OCI-LY3 (cell line): Measurements from ENCODE around the gene AGPAT4.

Experiments used
- EZH2phosphoT487 ChIP-seq: fragments of 200-600 bp; shearing (Covaris generic); IDR thresholded peaks from 2 replicates; pipeline ENCODE4 v1.6.1; 2018; ENCODE audit warnings: antibody characterized with exemption, mixed run types, low read depth
- TF ChIP-seq, protein P1 (sequence below): fragments of 200-600, 300-600 bp; sonication (generic); IDR thresholded peaks from 2 replicates; pipeline ENCODE4 v1.5.1; 2014; ENCODE audit warnings: antibody characterized with exemption, low read length, low read depth

DNA sequence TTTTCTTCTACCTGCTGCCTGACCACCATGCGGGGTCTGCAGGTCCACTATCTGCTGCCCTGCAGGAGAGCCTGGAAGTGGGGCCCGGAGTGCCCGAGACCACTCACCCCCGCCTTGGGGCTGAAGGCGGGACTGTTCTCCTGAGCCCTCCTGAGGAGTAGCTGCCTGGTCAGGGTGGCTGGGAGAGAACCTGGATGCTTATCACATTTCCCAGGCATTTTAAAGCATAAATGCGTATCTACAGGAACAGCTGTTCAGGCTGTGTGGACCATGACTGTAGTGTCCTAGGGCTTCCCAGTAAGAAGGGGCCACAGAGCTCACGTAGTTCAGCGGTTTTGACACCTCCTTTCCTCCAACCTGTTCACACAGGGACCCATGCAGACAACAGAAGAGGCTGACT is 123.3 kb downstream of the AGPAT4 start:
- TF ChIP-seq EZH2phosphoT487 = no peak
- TF ChIP-seq, protein P1, sequence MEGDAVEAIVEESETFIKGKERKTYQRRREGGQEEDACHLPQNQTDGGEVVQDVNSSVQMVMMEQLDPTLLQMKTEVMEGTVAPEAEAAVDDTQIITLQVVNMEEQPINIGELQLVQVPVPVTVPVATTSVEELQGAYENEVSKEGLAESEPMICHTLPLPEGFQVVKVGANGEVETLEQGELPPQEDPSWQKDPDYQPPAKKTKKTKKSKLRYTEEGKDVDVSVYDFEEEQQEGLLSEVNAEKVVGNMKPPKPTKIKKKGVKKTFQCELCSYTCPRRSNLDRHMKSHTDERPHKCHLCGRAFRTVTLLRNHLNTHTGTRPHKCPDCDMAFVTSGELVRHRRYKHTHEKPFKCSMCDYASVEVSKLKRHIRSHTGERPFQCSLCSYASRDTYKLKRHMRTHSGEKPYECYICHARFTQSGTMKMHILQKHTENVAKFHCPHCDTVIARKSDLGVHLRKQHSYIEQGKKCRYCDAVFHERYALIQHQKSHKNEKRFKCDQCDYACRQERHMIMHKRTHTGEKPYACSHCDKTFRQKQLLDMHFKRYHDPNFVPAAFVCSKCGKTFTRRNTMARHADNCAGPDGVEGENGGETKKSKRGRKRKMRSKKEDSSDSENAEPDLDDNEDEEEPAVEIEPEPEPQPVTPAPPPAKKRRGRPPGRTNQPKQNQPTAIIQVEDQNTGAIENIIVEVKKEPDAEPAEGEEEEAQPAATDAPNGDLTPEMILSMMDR = no peak
